Loucy (cell line): ENCODE measurements around the gene LGALS14.

Experiments
- EZH2phosphoT487 ChIP-seq: fragments of 200-600 bp; IDR thresholded peaks from 2 replicates; pipeline ENCODE4 v1.6.1; 2018; ENCODE audit warnings: antibody characterized with exemption, mild to moderate bottlenecking, moderate library complexity, borderline replicate concordance
- TF ChIP-seq, protein P1 (sequence below): fragments of 200-600 bp; sonication (generic); conservative IDR thresholded peaks from 2 replicates; pipeline ENCODE4 v1.5.1; 2014; ENCODE audit warnings: mild to moderate bottlenecking, antibody characterized with exemption, low read length

DNA sequence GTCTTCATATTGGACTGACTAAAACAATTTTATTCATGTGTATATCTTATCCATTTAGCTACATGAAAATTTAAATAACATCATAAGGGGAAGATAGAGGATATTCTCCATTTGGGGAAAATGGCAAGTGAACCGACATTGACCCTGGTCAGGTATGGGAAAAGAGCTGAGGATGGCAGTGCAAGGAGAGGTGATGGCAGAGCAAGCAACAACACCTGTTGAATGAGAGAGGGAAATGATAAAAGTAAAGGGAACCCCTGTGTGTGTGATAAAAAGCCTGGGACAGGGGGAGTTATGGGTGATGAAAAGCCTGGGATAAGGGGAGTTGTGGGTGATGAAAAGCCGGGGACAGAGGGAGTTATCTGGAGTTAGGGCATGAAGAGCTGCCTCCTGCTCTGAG lies 29.6 kb downstream of the LGALS14 start:
- TF ChIP-seq, protein P1, sequence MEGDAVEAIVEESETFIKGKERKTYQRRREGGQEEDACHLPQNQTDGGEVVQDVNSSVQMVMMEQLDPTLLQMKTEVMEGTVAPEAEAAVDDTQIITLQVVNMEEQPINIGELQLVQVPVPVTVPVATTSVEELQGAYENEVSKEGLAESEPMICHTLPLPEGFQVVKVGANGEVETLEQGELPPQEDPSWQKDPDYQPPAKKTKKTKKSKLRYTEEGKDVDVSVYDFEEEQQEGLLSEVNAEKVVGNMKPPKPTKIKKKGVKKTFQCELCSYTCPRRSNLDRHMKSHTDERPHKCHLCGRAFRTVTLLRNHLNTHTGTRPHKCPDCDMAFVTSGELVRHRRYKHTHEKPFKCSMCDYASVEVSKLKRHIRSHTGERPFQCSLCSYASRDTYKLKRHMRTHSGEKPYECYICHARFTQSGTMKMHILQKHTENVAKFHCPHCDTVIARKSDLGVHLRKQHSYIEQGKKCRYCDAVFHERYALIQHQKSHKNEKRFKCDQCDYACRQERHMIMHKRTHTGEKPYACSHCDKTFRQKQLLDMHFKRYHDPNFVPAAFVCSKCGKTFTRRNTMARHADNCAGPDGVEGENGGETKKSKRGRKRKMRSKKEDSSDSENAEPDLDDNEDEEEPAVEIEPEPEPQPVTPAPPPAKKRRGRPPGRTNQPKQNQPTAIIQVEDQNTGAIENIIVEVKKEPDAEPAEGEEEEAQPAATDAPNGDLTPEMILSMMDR, result no peak
- no peak for TF ChIP-seq EZH2phosphoT487
